ENCODE results near the gene ARMC7. TPM values are rescaled to one million over a fixed set of nuclear protein-coding genes. Genes with fewer than 3 reads are reported as not detected.

Gene ARMC7
- total RNA-seq, 1 donor from 2014 or later = 9.9 TPM

DNA sequence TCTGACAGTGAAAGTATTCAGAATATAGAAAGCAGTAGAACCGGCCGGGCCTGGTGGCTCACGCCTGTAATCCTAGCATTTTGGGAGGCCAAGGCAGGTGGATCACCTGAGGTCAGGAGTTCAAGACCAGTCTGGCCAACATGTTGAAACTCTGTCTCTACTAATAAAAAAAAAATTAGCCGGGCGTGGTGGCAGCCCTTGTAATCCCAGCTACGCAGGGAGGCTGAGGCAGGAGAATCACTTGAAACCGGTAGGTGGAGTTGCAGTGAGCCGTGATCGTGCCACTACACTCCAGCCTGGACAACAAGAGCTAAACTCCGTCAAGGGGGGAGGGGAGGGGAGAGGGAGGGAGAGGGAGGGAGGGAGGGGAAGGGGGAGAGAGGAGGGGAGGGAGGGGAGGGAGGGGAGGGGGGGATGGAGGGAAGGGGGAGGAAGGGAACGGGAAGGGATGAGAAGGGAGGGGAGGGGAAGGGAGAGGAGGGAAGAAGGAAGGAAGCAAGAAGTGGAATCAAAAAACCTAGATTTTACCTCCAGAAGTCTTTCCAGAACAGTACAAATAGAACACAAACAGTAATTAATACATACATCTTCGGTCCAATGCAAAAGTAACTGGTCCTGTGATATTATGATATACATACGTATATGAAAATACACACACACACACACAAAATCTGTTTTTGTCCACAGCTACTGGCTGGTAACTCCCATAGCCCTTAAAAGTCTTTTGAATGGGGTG lies 32.6 kb downstream of the ARMC7 start:
- Mint-ChIP-seq H3K36me3 (ENCODE audit: unreplicated experiment) (no peaks in the 10 kb centered on the region), H3K9me3 (ENCODE audit: unreplicated experiment) (peaks cover 3% of the 10 kb centered on the region), H3K4me3 (ENCODE audit: unreplicated experiment) (no peak overlapping the region), H3K4me1 (ENCODE audit: low read depth, unreplicated experiment) (peaks cover 2% of the 10 kb centered on the region), H3K27me3 (ENCODE audit: unreplicated experiment) (peaks cover 2% of the 10 kb centered on the region), H3K27ac (ENCODE audit: unreplicated experiment) (no peak overlapping the region)
- DNase-seq = no peak
- TF ChIP-seq, protein P1, sequence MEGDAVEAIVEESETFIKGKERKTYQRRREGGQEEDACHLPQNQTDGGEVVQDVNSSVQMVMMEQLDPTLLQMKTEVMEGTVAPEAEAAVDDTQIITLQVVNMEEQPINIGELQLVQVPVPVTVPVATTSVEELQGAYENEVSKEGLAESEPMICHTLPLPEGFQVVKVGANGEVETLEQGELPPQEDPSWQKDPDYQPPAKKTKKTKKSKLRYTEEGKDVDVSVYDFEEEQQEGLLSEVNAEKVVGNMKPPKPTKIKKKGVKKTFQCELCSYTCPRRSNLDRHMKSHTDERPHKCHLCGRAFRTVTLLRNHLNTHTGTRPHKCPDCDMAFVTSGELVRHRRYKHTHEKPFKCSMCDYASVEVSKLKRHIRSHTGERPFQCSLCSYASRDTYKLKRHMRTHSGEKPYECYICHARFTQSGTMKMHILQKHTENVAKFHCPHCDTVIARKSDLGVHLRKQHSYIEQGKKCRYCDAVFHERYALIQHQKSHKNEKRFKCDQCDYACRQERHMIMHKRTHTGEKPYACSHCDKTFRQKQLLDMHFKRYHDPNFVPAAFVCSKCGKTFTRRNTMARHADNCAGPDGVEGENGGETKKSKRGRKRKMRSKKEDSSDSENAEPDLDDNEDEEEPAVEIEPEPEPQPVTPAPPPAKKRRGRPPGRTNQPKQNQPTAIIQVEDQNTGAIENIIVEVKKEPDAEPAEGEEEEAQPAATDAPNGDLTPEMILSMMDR (IDR thresholded peaks at IDR 0.05; ENCODE audit: partially characterized antibody, unreplicated experiment) = no peak

DNA sequence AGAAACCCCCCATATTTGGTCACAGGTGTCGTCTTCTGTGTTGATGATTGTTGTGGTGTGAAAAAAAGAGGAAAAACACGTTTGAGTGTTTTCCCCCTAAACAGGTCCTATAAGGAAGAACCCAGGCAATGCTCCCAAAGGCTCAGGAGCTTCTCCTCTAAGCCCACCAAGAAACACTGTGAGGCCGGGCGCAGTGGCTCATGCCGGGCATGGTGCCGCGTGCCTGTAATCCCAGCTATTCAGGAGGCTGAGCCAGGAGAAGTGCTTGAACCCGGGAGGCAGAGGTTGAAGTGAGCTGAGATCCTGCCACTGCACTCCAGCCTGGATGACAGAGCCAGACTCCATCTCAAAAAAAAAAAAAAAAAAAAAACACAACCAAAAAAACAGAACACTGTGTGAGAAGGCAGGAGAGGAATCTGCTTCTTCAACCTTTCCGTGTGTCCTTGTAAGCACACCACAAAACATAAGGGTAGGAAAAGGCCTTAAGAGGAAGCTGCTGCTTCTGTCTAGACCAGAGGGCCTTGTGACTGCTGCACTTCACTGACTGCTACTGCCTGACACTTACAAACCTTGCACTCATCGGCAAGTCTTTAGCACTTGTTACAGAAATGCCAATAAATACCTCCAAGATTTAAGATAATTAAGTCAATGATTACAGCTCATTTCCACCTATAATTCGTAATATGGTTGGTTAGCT lies 35.2 kb downstream of the ARMC7 start:
- Mint-ChIP-seq H3K4me1 (ENCODE audit: low read depth, unreplicated experiment) (peaks cover 9% of the 10 kb centered on the region), H3K4me3 (ENCODE audit: unreplicated experiment) (no peak overlapping the region), H3K9me3 (ENCODE audit: unreplicated experiment) (peaks cover 7% of the 10 kb centered on the region), H3K27ac (ENCODE audit: unreplicated experiment) (no peak overlapping the region), H3K27me3 (ENCODE audit: unreplicated experiment) (peaks cover 2% of the 10 kb centered on the region), H3K36me3 (ENCODE audit: unreplicated experiment) (no peaks in the 10 kb centered on the region)
- no peak for DNase-seq
- TF ChIP-seq, protein P1 (IDR thresholded peaks at IDR 0.05; ENCODE audit: partially characterized antibody, unreplicated experiment) = no peak

DNA sequence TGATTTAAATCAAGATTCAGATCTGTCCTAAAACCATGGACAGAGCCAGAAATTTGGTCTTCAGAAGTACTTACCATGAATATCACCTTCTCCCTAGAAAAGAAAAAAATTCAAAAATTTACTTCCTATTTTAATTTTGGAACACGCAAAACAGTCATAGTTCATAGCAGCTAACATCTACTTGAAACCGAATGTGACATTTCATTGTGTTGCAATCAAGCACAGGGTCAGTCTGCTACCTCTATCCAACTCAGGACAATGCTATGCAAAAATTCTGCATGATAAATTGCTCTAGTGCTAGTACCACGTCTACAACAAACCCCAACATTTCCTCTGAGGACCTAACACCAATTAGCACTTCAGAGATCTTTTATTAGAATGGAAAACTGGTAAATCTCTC lies 36.8 kb downstream of the ARMC7 start:
- Mint-ChIP-seq H3K4me3 (ENCODE audit: unreplicated experiment) (no peak overlapping the region), H3K4me1 (ENCODE audit: low read depth, unreplicated experiment) (peaks cover 10% of the 10 kb centered on the region), H3K27me3 (ENCODE audit: unreplicated experiment) (peaks cover 2% of the 10 kb centered on the region), H3K36me3 (ENCODE audit: unreplicated experiment) (no peaks in the 10 kb centered on the region), H3K27ac (ENCODE audit: unreplicated experiment) (no peak overlapping the region), H3K9me3 (ENCODE audit: unreplicated experiment) (peaks cover 4% of the 10 kb centered on the region)
- TF ChIP-seq, protein P1 (IDR thresholded peaks at IDR 0.05; ENCODE audit: partially characterized antibody, unreplicated experiment) = no peak
- no peak for DNase-seq

DNA sequence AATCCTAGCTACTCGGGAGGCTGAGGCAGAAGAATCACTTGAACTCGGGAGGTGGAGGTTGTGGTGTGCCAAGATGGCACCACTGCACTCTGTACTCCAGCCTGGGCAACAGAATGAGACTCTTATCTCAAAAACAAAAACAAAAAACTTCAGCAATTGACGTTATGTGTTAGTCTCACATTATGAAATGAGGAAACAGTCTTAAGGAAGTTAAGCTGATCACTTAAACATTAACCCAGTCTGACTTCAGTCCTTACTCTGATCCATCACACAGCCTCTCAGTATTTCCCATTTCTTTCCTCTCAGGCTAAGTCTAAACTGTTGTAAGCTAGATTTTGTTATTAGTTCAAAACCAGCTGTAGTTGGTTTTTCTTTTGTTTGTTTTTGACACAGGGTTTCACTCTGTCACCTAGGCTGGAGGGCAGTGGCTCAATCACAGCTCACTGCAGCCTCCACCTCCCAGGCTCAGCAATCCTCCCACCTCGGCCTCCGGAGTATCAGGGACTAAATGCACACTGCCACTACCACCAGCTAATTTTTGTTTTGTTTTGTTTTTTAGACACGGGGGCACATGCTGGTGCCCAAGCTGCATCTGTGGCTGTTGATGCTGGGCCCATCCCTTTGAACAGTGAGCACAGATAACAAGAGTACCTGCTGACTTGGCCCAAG lies 38.2 kb downstream of the ARMC7 start:
- Mint-ChIP-seq H3K27me3 (ENCODE audit: unreplicated experiment) (peaks cover 8% of the 10 kb centered on the region), H3K9me3 (ENCODE audit: unreplicated experiment) (peaks cover 10% of the 10 kb centered on the region), H3K36me3 (ENCODE audit: unreplicated experiment) (peaks cover 10% of the 10 kb centered on the region), H3K4me3 (ENCODE audit: unreplicated experiment) (no peak overlapping the region), H3K4me1 (ENCODE audit: low read depth, unreplicated experiment) (peaks cover 10% of the 10 kb centered on the region), H3K27ac (ENCODE audit: unreplicated experiment) (no peak overlapping the region)
- no peak for DNase-seq
- TF ChIP-seq, protein P1 (IDR thresholded peaks at IDR 0.05; ENCODE audit: partially characterized antibody, unreplicated experiment) = no peak

Measured in glutamatergic neuron (in vitro differentiated cells).